IMR-90 (cell line): ENCODE measurements around the gene GCK. TPM values are rescaled to one million over a fixed set of nuclear protein-coding genes. Genes with fewer than 3 reads are reported as not detected.

Experiments
- ATAC-seq: fragments of 200-7000 bp; cut with Tn5 transposase; 2 replicates; pipeline ENCODE4 v1.9.1; 2020; ENCODE audit warnings: low read depth, mild to moderate bottlenecking, moderate library complexity
- BruUV-seq: library from RNA; stranded (reverse); fragments of 400-500 nt; replicated peaks from 2 replicates; lab custom pipeline; 2021; lab: Mats Ljungman, UMichigan
- CTCF ChIA-PET: fragments of 300-600 bp; formaldehyde crosslinking; extraction: SDS; loops from one replicate; lab custom pipeline; 2021; ENCODE audit warnings: antibody characterized with exemption; lab: Yijun Ruan, JAX
- POLR2A ChIA-PET: fragments of 300-600 bp; sonication (Branson Sonifier 250); formaldehyde crosslinking; loops from one replicate; lab custom pipeline; 2022; ENCODE audit warnings: antibody characterized with exemption; ENCODE audit not compliant: unreplicated experiment; lab: Charles Lee
- DNase-seq: peaks from one replicate; pipeline ENCODE4 v3.0.0; 2013
- H2AFZ ChIP-seq: replicated peaks from 2 replicates; pipeline ENCODE3; 2013; ENCODE audit warnings: low read length, mild to moderate bottlenecking; ENCODE audit not compliant: poor library complexity
- H2AK5ac ChIP-seq: 2 replicates; pipeline ENCODE4 v1.6.1; 2013; ENCODE audit warnings: low read depth, low read length, inconsistent platforms
- H2AK9ac ChIP-seq: replicated peaks from 2 replicates; pipeline ENCODE3; 2013; ENCODE audit warnings: mild to moderate bottlenecking, low read depth, low read length, moderate library complexity; ENCODE audit not compliant: poor library complexity
- H2BK120ac ChIP-seq: 2 replicates; pipeline ENCODE4 v1.6.1; 2013; ENCODE audit warnings: low read depth, low read length, inconsistent platforms
- H2BK15ac ChIP-seq: 3 replicates; pipeline ENCODE4 v1.6.1; 2013; ENCODE audit warnings: low read depth, low read length, inconsistent platforms
- H2BK20ac ChIP-seq: 2 replicates; pipeline ENCODE4 v1.6.1; 2013; ENCODE audit warnings: low read depth, mild to moderate bottlenecking, inconsistent platforms, low read length, moderate library complexity
- H2BK5ac ChIP-seq: 2 replicates; pipeline ENCODE4 v1.6.1; 2013; ENCODE audit warnings: mild to moderate bottlenecking, low read depth, low read length, inconsistent platforms; ENCODE audit not compliant: poor library complexity, severe bottlenecking
- H3K14ac ChIP-seq: replicated peaks from 2 replicates; pipeline ENCODE4 v1.6.1; 2013; ENCODE audit warnings: low read depth, low read length, inconsistent platforms
- H3K18ac ChIP-seq: 2 replicates; pipeline ENCODE4 v1.6.1; 2013; ENCODE audit warnings: low read depth, low read length, control low read depth
- H3K23ac ChIP-seq: 2 replicates; pipeline ENCODE4 v1.6.1; 2013; ENCODE audit warnings: low read depth, low read length, inconsistent platforms
- H3K27ac ChIP-seq: 2 replicates; pipeline ENCODE4 v1.5.1; 2013; ENCODE audit warnings: mild to moderate bottlenecking, control low read depth, low read length; ENCODE audit not compliant: insufficient read depth
- H3K27me3 ChIP-seq: 2 replicates; pipeline ENCODE4 v1.6.1; 2013; ENCODE audit warnings: low read length; ENCODE audit not compliant: control insufficient read depth, insufficient read depth
- H3K36me3 ChIP-seq: 2 replicates; pipeline ENCODE4 v1.6.1; 2013; ENCODE audit warnings: low read length, mixed read lengths; ENCODE audit not compliant: control insufficient read depth, insufficient read depth
- H3K4ac ChIP-seq: 2 replicates; pipeline ENCODE4 v1.6.1; 2013; ENCODE audit warnings: low read depth, low read length, inconsistent platforms
- H3K4me1 ChIP-seq: 2 replicates; pipeline ENCODE4 v1.6.1; 2013; ENCODE audit warnings: low read length, mixed read lengths; ENCODE audit not compliant: control insufficient read depth, insufficient read depth
- H3K4me2 ChIP-seq: 2 replicates; pipeline ENCODE4 v1.6.1; 2013; ENCODE audit warnings: low read depth, mild to moderate bottlenecking, control low read depth, low read length, moderate library complexity
- H3K4me3 ChIP-seq: 2 replicates; pipeline ENCODE4 v1.5.1; 2013; ENCODE audit warnings: low read depth, mild to moderate bottlenecking, control low read depth, low read length, moderate library complexity; ENCODE audit not compliant: insufficient read depth
- H3K56ac ChIP-seq: 2 replicates; pipeline ENCODE4 v1.6.1; 2013; ENCODE audit warnings: low read length, inconsistent platforms; ENCODE audit not compliant: insufficient read depth; ENCODE audit errors: extremely low read depth
- H3K79me1 ChIP-seq, 2 experiments: 2 replicates each; pipeline ENCODE4 v1.6.1; 2013; ENCODE audit warnings: low read length in 2 of 2, inconsistent platforms in 1 of 2, low read depth in 1 of 2
- H3K9ac ChIP-seq: 2 replicates; pipeline ENCODE4 v1.6.1; 2013; ENCODE audit warnings: low read depth, low read length, control low read depth
- H3K9me1 ChIP-seq: 2 replicates; pipeline ENCODE4 v1.6.1; 2013; ENCODE audit warnings: low read length, inconsistent platforms; ENCODE audit not compliant: insufficient read depth
- H3K9me3 ChIP-seq: 2 replicates; pipeline ENCODE4 v1.6.1; 2013; ENCODE audit warnings: low read length; ENCODE audit not compliant: control insufficient read depth, insufficient read depth
- H4K20me1 ChIP-seq: 2 replicates; pipeline ENCODE4 v1.6.1; 2013; ENCODE audit warnings: low read length, inconsistent platforms; ENCODE audit not compliant: insufficient read depth
- H4K5ac ChIP-seq: 2 replicates; pipeline ENCODE4 v1.6.1; 2013; ENCODE audit warnings: mild to moderate bottlenecking, low read depth, low read length, control low read depth
- H4K8ac ChIP-seq, 2 experiments: 2 replicates each; pipeline ENCODE4 v1.6.1; 2013; ENCODE audit warnings: low read depth in 2 of 2, low read length in 2 of 2, control low read depth in 1 of 2, inconsistent platforms in 1 of 2
- H4K91ac ChIP-seq: 2 replicates; pipeline ENCODE4 v1.6.1; 2013; ENCODE audit warnings: low read depth, low read length, inconsistent platforms; ENCODE audit not compliant: insufficient read depth
- CEBPB ChIP-seq: IDR thresholded peaks from 2 replicates; pipeline ENCODE4 v1.6.1; 2012; ENCODE audit warnings: low read depth, low read length, improper control_type of control experiment
- NFE2L2 ChIP-seq: fragments of 150-350 bp; IDR thresholded peaks from 2 replicates; pipeline ENCODE4 v1.6.1; 2016; ENCODE audit warnings: low read depth, mild to moderate bottlenecking, low read length
- POLR2A ChIP-seq: IDR thresholded peaks from 2 replicates; pipeline ENCODE4 v1.6.1; 2012; ENCODE audit warnings: mild to moderate bottlenecking, low read depth, low read length
- RAD21 ChIP-seq: IDR thresholded peaks from 2 replicates; pipeline ENCODE4 v1.6.1; 2012; ENCODE audit warnings: low read length, improper control_type of control experiment
- RCOR1 ChIP-seq: IDR thresholded peaks from 2 replicates; pipeline ENCODE4 v1.6.1; 2012; ENCODE audit warnings: mild to moderate bottlenecking, low read length, improper control_type of control experiment; ENCODE audit not compliant: insufficient replicate concordance
- SMC3 ChIP-seq: fragments of 150-350 bp; IDR thresholded peaks from 2 replicates; pipeline ENCODE4 v1.6.1; 2016; ENCODE audit warnings: low read depth, mild to moderate bottlenecking, antibody characterized with exemption, low read length, moderate library complexity
- WGBS, 2 experiments: methylation state at CpG; one replicate each; pipeline versions ENCODE4 v1.1.5 to v1.1.7; 2013; ENCODE audit warnings: missing lambda C conversion rate in 2 of 2; ENCODE audit not compliant: insufficient read length in 1 of 2; ENCODE audit errors: extremely low coverage in 2 of 2; 5-methylcytosine and 5-hydroxymethylcytosine counted together
- dilution Hi-C: fragments of 300-500 bp; cut with HindIII; formaldehyde crosslinking; loops from one replicate; pipeline ENCODE4 v1.14.3; 2018; ENCODE audit warnings: low sequenced_read_pairs; ENCODE audit not compliant: unreplicated experiment
- in situ Hi-C: fragments of 300-500 bp; cut with MboI; formaldehyde crosslinking; loops from 3 replicates; pipeline ENCODE4 v1.14.3; 2019; ENCODE audit warnings: low sequenced_read_pairs, inconsistent platforms, mixed read lengths
- intact Hi-C: fragments of 100-400 bp; cut with micrococcal nuclease; formaldehyde crosslinking; loops from 2 replicates; pipeline ENCODE4 v1.10.0; 2022
- polyA plus RNA-seq, 3 experiments: library from polyadenylated mRNA; depleted of rRNA; stranded (reverse); fragments of >200 nt; gene quantifications; 2 replicates each; pipeline ENCODE4 v1.2.3, GENCODE V29; 2012; ENCODE audit warnings: low replicate concordance in 1 of 3
- total RNA-seq: library from RNA; depleted of rRNA; stranded (reverse); fragments of >200 nt; gene quantifications from 2 replicates; pipeline ENCODE4 v1.2.3, GENCODE V29; 2012
- TF ChIP-seq, protein P1 (sequence below): conservative IDR thresholded peaks from 2 replicates; pipeline ENCODE4 v1.5.1; 2012; ENCODE audit warnings: mild to moderate bottlenecking, low read depth, low read length, improper control_type of control experiment

Gene GCK
- total and polyA plus RNA-seq, 2 of the 4 experiments (the other 2 are of a cell fraction), result 0.14 to 0.18 TPM

DNA sequence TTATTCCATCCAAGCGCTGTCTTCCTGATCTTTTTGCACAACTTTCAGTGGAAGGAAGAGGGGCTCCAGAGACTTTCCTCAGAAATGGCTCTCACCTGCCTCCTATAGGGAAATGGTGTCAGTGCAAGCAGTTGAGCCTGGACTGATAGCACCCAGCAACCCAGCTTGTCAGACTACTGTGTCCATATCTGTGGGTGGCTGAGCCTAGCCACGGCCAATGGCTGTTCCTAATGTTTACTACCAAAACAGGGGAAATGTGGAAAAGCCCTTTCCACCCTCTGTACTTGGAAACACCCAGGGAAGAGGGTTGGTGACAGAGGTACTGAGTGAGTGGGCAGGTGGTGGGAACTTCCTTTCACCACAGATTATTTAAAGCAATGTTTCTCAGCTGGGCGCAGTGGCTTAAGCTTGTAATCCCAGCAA is 7.2 kb upstream of the GCK start:
- Histone ChIP-seq H2BK15ac (no peak overlapping the region), H3K4me3 (no peak overlapping the region), H3K4me1 (no peaks in the 10 kb centered on the region), H3K27ac (no peak overlapping the region), H2BK5ac (no peak overlapping the region), H3K56ac (no peak overlapping the region), H2BK120ac (no peak overlapping the region), H3K4me2 (no peak overlapping the region), H4K91ac (no peak overlapping the region), H4K20me1 (no peaks in the 10 kb centered on the region), H3K18ac (no peak overlapping the region), H3K9me3 (no peaks in the 10 kb centered on the region), H3K9me1 (no peaks in the 10 kb centered on the region), H2AK5ac (no peak overlapping the region), H2AFZ (peak overlapping the region; percentile 11), H4K8ac (no peak overlapping the region), H2AK9ac (no peak overlapping the region), H3K14ac (no peak overlapping the region), H3K79me1 (peaks cover 0 to 2% of the 10 kb centered on the region in 2 experiments; a peak in 2 of 4 replicates), H3K36me3 (no peaks in the 10 kb centered on the region), H4K5ac (no peak overlapping the region), H3K4ac (no peak overlapping the region), H3K27me3 (peaks cover 10% of the 10 kb centered on the region; the same call in 1 of the 2 replicates), H3K23ac (no peak overlapping the region), H3K9ac (no peak overlapping the region), H2BK20ac (no peak overlapping the region)
- BruUV-seq, result no TSS peak
- in situ Hi-C loops, result loop anchor here (5.0 to 10.0 kb wide), 2 partner anchors 72 to 129 kb away; partner anchors contain the start of genes PGAM2 and POLD2
- WGBS, 2 experiments, result no CpG with 5 or more reads among the region's 3 CpGs
- no peak for TF ChIP-seq POLR2A
- 0 out of 2 replicates have a peak, but pooled peaks have one; percentile 17 for TF ChIP-seq CEBPB
- TF ChIP-seq NFE2L2, result no peak
- TF ChIP-seq, protein P1, sequence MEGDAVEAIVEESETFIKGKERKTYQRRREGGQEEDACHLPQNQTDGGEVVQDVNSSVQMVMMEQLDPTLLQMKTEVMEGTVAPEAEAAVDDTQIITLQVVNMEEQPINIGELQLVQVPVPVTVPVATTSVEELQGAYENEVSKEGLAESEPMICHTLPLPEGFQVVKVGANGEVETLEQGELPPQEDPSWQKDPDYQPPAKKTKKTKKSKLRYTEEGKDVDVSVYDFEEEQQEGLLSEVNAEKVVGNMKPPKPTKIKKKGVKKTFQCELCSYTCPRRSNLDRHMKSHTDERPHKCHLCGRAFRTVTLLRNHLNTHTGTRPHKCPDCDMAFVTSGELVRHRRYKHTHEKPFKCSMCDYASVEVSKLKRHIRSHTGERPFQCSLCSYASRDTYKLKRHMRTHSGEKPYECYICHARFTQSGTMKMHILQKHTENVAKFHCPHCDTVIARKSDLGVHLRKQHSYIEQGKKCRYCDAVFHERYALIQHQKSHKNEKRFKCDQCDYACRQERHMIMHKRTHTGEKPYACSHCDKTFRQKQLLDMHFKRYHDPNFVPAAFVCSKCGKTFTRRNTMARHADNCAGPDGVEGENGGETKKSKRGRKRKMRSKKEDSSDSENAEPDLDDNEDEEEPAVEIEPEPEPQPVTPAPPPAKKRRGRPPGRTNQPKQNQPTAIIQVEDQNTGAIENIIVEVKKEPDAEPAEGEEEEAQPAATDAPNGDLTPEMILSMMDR, result peak; percentile 92
- peak; percentile 94 for TF ChIP-seq SMC3
- TF ChIP-seq RCOR1, result no peak
- peak; percentile 94 for TF ChIP-seq RAD21
- ChIA-PET POLR2A (interaction anchor here (1.0 kb wide), 1 partner anchor 124 kb away, joined by 3 read pairs; no protein-coding TSS in a partner anchor), CTCF (interaction anchor here (0.6 to 1.7 kb wide), 6 partner anchors 11 to 997 kb away, joined by 3 to 8 read pairs (median 3); partner anchors contain the start of gene POLD2)
- intact Hi-C loops, result loop anchor here (1.0 kb wide), 2 partner anchors 65 to 124 kb away; no protein-coding TSS in a partner anchor
- DNase-seq, result peak; percentile 54
- ATAC-seq, result peak; percentile 77
- dilution Hi-C loops, result no loop called here
